SK-N-SH (cell line): ENCODE data around the gene PSMG3. TPM values are rescaled to one million over a fixed set of nuclear protein-coding genes. Genes with fewer than 3 reads are reported as not detected.
A peak's percentile ranks its signal among the peaks of the same experiment; 100 is the strongest.

Experiments used
- CTCF ChIA-PET: fragments of 300-600, 350-600 bp; formaldehyde crosslinking; extraction: SDS; loops from one replicate; lab custom pipeline; 2021; lab: Yijun Ruan, JAX
- POLR2A ChIA-PET: fragments of 350-600 bp; sonication (Branson Sonifier 250); formaldehyde crosslinking; extraction: SDS; loops from one replicate; lab custom pipeline; 2020; ENCODE audit warnings: antibody characterized with exemption, inconsistent platforms; lab: Yijun Ruan, JAX
- DNase-seq: peaks from one replicate; pipeline ENCODE4 v3.0.0; 2012
- H2AFZ ChIP-seq: fragments of 200-600 bp; sonication (generic); 2 replicates; pipeline ENCODE4 v1.8.1; 2016; ENCODE audit warnings: antibody characterized with exemption, mild to moderate bottlenecking, low read depth
- H3F3A ChIP-seq: fragments of 200-600 bp; sonication (generic); replicated peaks from 2 replicates; pipeline ENCODE3; 2016; ENCODE audit warnings: antibody characterized with exemption, mild to moderate bottlenecking; ENCODE audit not compliant: insufficient read depth
- H3K27ac ChIP-seq, 2 experiments: fragments of 200-500 bp in 1 of 2; fragments of 200-600 bp in 1 of 2; sonication (Bioruptor generic) in 1 of 2; sonication (generic), shearing (Covaris generic) in 1 of 2; 2 replicates each; pipeline versions ENCODE4 v1.5.1 to v1.6.1; 2014 to 2016; ENCODE audit warnings: low read depth in 2 of 2, inconsistent platforms in 1 of 2, low read length in 1 of 2, mild to moderate bottlenecking in 1 of 2, mixed read lengths in 1 of 2
- H3K27me3 ChIP-seq: fragments of 200-600 bp; sonication (generic), shearing (Covaris generic); 2 replicates; pipeline ENCODE4 v1.6.1; 2016; ENCODE audit warnings: mixed run types; ENCODE audit not compliant: insufficient read depth
- H3K36me3 ChIP-seq, 2 experiments: fragments of 200-500 bp in 1 of 2; fragments of 200-600 bp in 1 of 2; sonication (Bioruptor generic) in 1 of 2; sonication (generic) in 1 of 2; replicated peaks in 1 of 2; 2 replicates each; pipeline versions ENCODE3 to v1.5.1; 2014 to 2016; ENCODE audit warnings: low read length in 1 of 2, mild to moderate bottlenecking in 1 of 2; ENCODE audit not compliant: insufficient read depth in 2 of 2, control insufficient read depth in 1 of 2
- H3K4me1 ChIP-seq, 2 experiments: fragments of 200-500 bp in 1 of 2; fragments of 200-600 bp in 1 of 2; sonication (Bioruptor generic) in 1 of 2; sonication (generic), shearing (Covaris generic) in 1 of 2; 2 replicates each; pipeline versions ENCODE4 v1.5.1 to v1.6.1; 2014 to 2016; ENCODE audit warnings: low read depth in 1 of 2, low read length in 1 of 2, mixed run types in 1 of 2; ENCODE audit not compliant: insufficient read depth in 2 of 2, control insufficient read depth in 1 of 2
- H3K4me2 ChIP-seq: fragments of 200-600 bp; sonication (generic), shearing (Covaris generic); 2 replicates; pipeline ENCODE4 v1.6.1; 2017; ENCODE audit warnings: mixed run types
- H3K4me3 ChIP-seq, 2 experiments: fragments of 200-500 bp in 1 of 2; fragments of 200-600 bp in 1 of 2; sonication (Bioruptor generic) in 1 of 2; sonication (generic), shearing (Covaris generic) in 1 of 2; 2 replicates each; pipeline versions ENCODE4 v1.5.1 to v1.8.1; 2014 to 2016; ENCODE audit warnings: low read depth in 2 of 2, inconsistent platforms in 1 of 2, low read length in 1 of 2, mild to moderate bottlenecking in 1 of 2, mixed read lengths in 1 of 2, moderate library complexity in 1 of 2
- H3K79me2 ChIP-seq: fragments of 200-600 bp; sonication (generic); 2 replicates; pipeline ENCODE4 v1.8.1; 2017; ENCODE audit warnings: mild to moderate bottlenecking; ENCODE audit not compliant: insufficient read depth
- H3K9ac ChIP-seq: fragments of 200-600 bp; sonication (generic); 2 replicates; pipeline ENCODE4 v1.6.1; 2017; ENCODE audit warnings: mixed run types
- H3K9me2 ChIP-seq: fragments of 200-600 bp; sonication (generic); 2 replicates; pipeline ENCODE4 v1.6.1; 2017; ENCODE audit warnings: mixed run types
- H3K9me3 ChIP-seq: fragments of 200-600 bp; sonication (generic); 2 replicates; pipeline ENCODE4 v1.6.1; 2017; ENCODE audit warnings: mixed run types, mild to moderate bottlenecking, moderate library complexity
- H4K20me1 ChIP-seq: fragments of 200-600 bp; sonication (generic); 2 replicates; pipeline ENCODE4 v1.6.1; 2017; ENCODE audit warnings: mild to moderate bottlenecking, mixed run types; ENCODE audit not compliant: insufficient read depth
- CHD2 ChIP-seq: fragments of 150-350 bp; IDR thresholded peaks from 2 replicates; pipeline ENCODE4 v1.6.1; 2018; ENCODE audit warnings: low read length; ENCODE audit not compliant: partially characterized antibody
- EP300 ChIP-seq, 2 experiments: IDR thresholded peaks; 2 replicates each; pipeline versions ENCODE4 v1.4.0 to v1.6.1; 2012; ENCODE audit warnings: borderline replicate concordance in 1 of 2, low read depth in 1 of 2, low read length in 1 of 2
- EZH2phosphoT487 ChIP-seq: fragments of 200-600 bp; sonication (generic); IDR thresholded peaks from 2 replicates; pipeline ENCODE4 v1.6.1; 2017; ENCODE audit warnings: low read depth, mixed run types, mild to moderate bottlenecking, antibody characterized with exemption, moderate library complexity, borderline replicate concordance
- FOXM1 ChIP-seq: IDR thresholded peaks from 2 replicates; pipeline ENCODE4 v1.4.0; 2012; ENCODE audit warnings: low read depth, mild to moderate bottlenecking
- GABPA ChIP-seq: IDR thresholded peaks from 2 replicates; pipeline ENCODE4 v1.4.0; 2012; ENCODE audit warnings: low read depth, mild to moderate bottlenecking
- IRF3 ChIP-seq: fragments of 150-350 bp; IDR thresholded peaks from 2 replicates; pipeline ENCODE4 v1.6.1; 2016; ENCODE audit warnings: mild to moderate bottlenecking, low read depth, low read length
- MAX ChIP-seq: IDR thresholded peaks from 2 replicates; pipeline ENCODE4 v1.4.0; 2012; ENCODE audit warnings: low read depth
- MEF2A ChIP-seq: IDR thresholded peaks from 2 replicates; pipeline ENCODE4 v1.4.0; 2012; ENCODE audit warnings: low read depth, borderline replicate concordance
- MXI1 ChIP-seq: IDR thresholded peaks from 2 replicates; pipeline ENCODE4 v1.6.1; 2012; ENCODE audit warnings: mild to moderate bottlenecking, low read depth, low read length, improper control_type of control experiment
- NFIC ChIP-seq: IDR thresholded peaks from 2 replicates; pipeline ENCODE4 v1.4.0; 2012; ENCODE audit warnings: borderline replicate concordance
- NRF1 ChIP-seq: IDR thresholded peaks from 2 replicates; pipeline ENCODE4 v1.6.1; 2012; ENCODE audit warnings: low read depth, mild to moderate bottlenecking, low read length
- PBX3 ChIP-seq: IDR thresholded peaks from 2 replicates; pipeline ENCODE4; 2012
- POLR2AphosphoS5 ChIP-seq: IDR thresholded peaks from 2 replicates; pipeline ENCODE4 v1.6.1; 2012; ENCODE audit warnings: low read depth, low read length
- RAD21 ChIP-seq: IDR thresholded peaks from 2 replicates; pipeline ENCODE4 v1.6.1; 2012; ENCODE audit warnings: mild to moderate bottlenecking, low read length
- RCOR1 ChIP-seq: fragments of 150-350 bp; IDR thresholded peaks from 2 replicates; pipeline ENCODE4 v1.6.1; 2017; ENCODE audit warnings: antibody characterized with exemption, low read length
- SIN3A ChIP-seq: IDR thresholded peaks from 2 replicates; pipeline ENCODE4 v1.6.1; 2012; ENCODE audit warnings: low read depth, mild to moderate bottlenecking, low read length, moderate library complexity, borderline replicate concordance
- TAF1 ChIP-seq: IDR thresholded peaks from 2 replicates; pipeline ENCODE4 v1.6.1; 2012; ENCODE audit warnings: low read depth, mild to moderate bottlenecking, low read length, moderate library complexity, borderline replicate concordance
- USF1 ChIP-seq: IDR thresholded peaks from 2 replicates; pipeline ENCODE4 v1.4.0; 2012; ENCODE audit warnings: low read depth, borderline replicate concordance
- YY1 ChIP-seq: IDR thresholded peaks from 2 replicates; pipeline ENCODE4 v1.4.0; 2012; ENCODE audit warnings: low read depth, mild to moderate bottlenecking
- ZBTB33 ChIP-seq: IDR thresholded peaks from 2 replicates; pipeline ENCODE4 v1.4.0; 2012; ENCODE audit warnings: low read depth, borderline replicate concordance
- WGBS: methylation state at CpG from one replicate; pipeline ENCODE4 v1.1.6; 2017; ENCODE audit warnings: low lambda C conversion rate; 5-methylcytosine and 5-hydroxymethylcytosine counted together
- polyA plus RNA-seq, 3 experiments: library from polyadenylated mRNA; depleted of rRNA; stranded (reverse); fragments of >200 nt; gene quantifications; 2 replicates each; pipeline ENCODE4 v1.2.3, GENCODE V29; 2012

Gene PSMG3
- polyA plus RNA-seq, 1 of the 3 experiments (the other 2 are of a cell fraction): 109 TPM

GRCh38 chr7:1591876-1592275, 22.0 kb upstream of the PSMG3 start:
- ChIA-PET POLR2A (interaction anchor here (1.3 kb wide), 1 partner anchor 46 kb away, joined by 3 read pairs; no protein-coding TSS in a partner anchor), CTCF (interaction anchor here (0.9 to 2.6 kb wide), 8 partner anchors 8 to 167 kb away, joined by 3 to 14 read pairs (median 6); no protein-coding TSS in a partner anchor)
- H3K4me2 ChIP-seq: no peak overlapping the region
- H3K9me3 ChIP-seq: no peaks in the 10 kb centered on the region
- peaks cover 0 to 65% of the 10 kb centered on the region in 2 experiments; a peak in 1 of 4 replicates for H3K4me1 ChIP-seq
- WGBS: 74% methylated on average over 11 of the region's 15 CpGs
- no peaks in the 10 kb centered on the region for H3K79me2 ChIP-seq
- H3F3A ChIP-seq: no peaks in the 10 kb centered on the region
- no peaks in the 10 kb centered on the region for H3K36me3 ChIP-seq
- no peak overlapping the region for H3K9ac ChIP-seq
- H2AFZ ChIP-seq: no peak overlapping the region
- no peaks in the 10 kb centered on the region for H3K9me2 ChIP-seq
- H3K4me3 ChIP-seq: no peak overlapping the region
- peaks cover 39% of the 10 kb centered on the region for H3K27me3 ChIP-seq
- H3K27ac ChIP-seq: peak overlapping the region in 1 of 2 experiments; percentile 85; a peak in 1 of 4 replicates
- no peak for DNase-seq
- H4K20me1 ChIP-seq: no peaks in the 10 kb centered on the region
- TF ChIP-seq TAF1: no peak

- WGBS: 64% methylated on average over 6 of the region's 6 CpGs
- TF ChIP-seq SIN3A: no peak
- no peak for TF ChIP-seq PBX3
- no peak for TF ChIP-seq MAX
- no peak for TF ChIP-seq RCOR1
- TF ChIP-seq POLR2AphosphoS5: no peak
- TF ChIP-seq ZBTB33: no peak
- no peak for TF ChIP-seq EZH2phosphoT487
- TF ChIP-seq EP300 (IDR thresholded peaks at IDR 0.05; ENCODE audit: borderline replicate concordance in 1 of 2, low read depth in 1 of 2, low read length in 1 of 2): no peak
- no peak for TF ChIP-seq YY1
- TF ChIP-seq USF1: no peak
- no peak for TF ChIP-seq MEF2A
- TF ChIP-seq NRF1: no peak
- TF ChIP-seq CHD2: no peak
- TF ChIP-seq GABPA: no peak
- no peak for TF ChIP-seq MXI1
- no peak for TF ChIP-seq FOXM1
- no peak for TF ChIP-seq NFIC
- TF ChIP-seq IRF3: no peak
- TF ChIP-seq RAD21: no peak
- Histone ChIP-seq H3F3A (no peaks in the 10 kb centered on the region), H3K79me2 (no peaks in the 10 kb centered on the region), H4K20me1 (no peaks in the 10 kb centered on the region), H2AFZ (no peak overlapping the region), H3K36me3 (no peaks in the 10 kb centered on the region), H3K27ac (peak overlapping the region in 1 of 2 experiments; percentile 85; a peak in 1 of 4 replicates), H3K27me3 (peaks cover 39% of the 10 kb centered on the region), H3K4me2 (no peak overlapping the region), H3K4me3 (no peak overlapping the region), H3K4me1 (peaks cover 0 to 65% of the 10 kb centered on the region in 2 experiments; a peak in 1 of 4 replicates), H3K9ac (no peak overlapping the region), H3K9me3 (no peaks in the 10 kb centered on the region), H3K9me2 (no peaks in the 10 kb centered on the region)
- peak; percentile 31 for DNase-seq
- POLR2A ChIA-PET: interaction anchor here (1.3 kb wide), 1 partner anchor 47 kb away, joined by 3 read pairs; no protein-coding TSS in a partner anchor
- CTCF ChIA-PET: interaction anchor here (0.9 to 2.6 kb wide), 6 partner anchors 9 to 167 kb away, joined by 3 to 14 read pairs (median 7); no protein-coding TSS in a partner anchor
These were observed 21.6 kb upstream of the PSMG3 start for GRCh38 chr7:1591396-1591795.
